B cell (primary cell): ENCODE data around the gene RNF4. TPM values are rescaled to one million over a fixed set of nuclear protein-coding genes. Genes with fewer than 3 reads are reported as not detected.

Experiments
- ATAC-seq: fragments of 200-7000 bp; cut with Tn5 transposase; one replicate; pipeline ENCODE4 v1.10.0; 2021; ENCODE audit warnings: low read depth, mild to moderate bottlenecking, moderate number of reproducible peaks, moderate library complexity
- CTCF ChIA-PET: fragments of 350-600 bp; sonication (Branson Sonifier 250); formaldehyde crosslinking; loops from one replicate; lab custom pipeline; 2021; ENCODE audit warnings: antibody characterized with exemption, inconsistent platforms; lab: Charles Lee
- POLR2A ChIA-PET: fragments of 350-600 bp; sonication (Branson Sonifier 250); formaldehyde crosslinking; loops from one replicate; lab custom pipeline; 2021; ENCODE audit warnings: antibody characterized with exemption; lab: Charles Lee
- DNase-seq: peaks from one replicate; pipeline ENCODE4 v3.0.0; 2013
- H2AFZ ChIP-seq: 2 replicates; pipeline ENCODE4 v1.6.1; 2012; ENCODE audit warnings: mild to moderate bottlenecking, low read depth, low read length; ENCODE audit not compliant: insufficient read depth, poor library complexity, severe bottlenecking
- H3K27ac ChIP-seq, 2 donors: 1 replicate in 1 of 2; 2 replicates in 1 of 2; pipeline ENCODE4 v1.5.1; 2012 to 2013; ENCODE audit warnings: low read length in 2 of 2, mild to moderate bottlenecking in 2 of 2, moderate library complexity in 1 of 2
- H3K27me3 ChIP-seq, 4 experiments: fragments of 200-600 bp in 1 of 4; sonication (generic) in 1 of 4; replicated peaks in 1 of 4; 1 replicate in 2 of 4; 2 replicates in 2 of 4; pipeline versions ENCODE4 v1.6.1 to v1.7.0; 2013 to 2016; ENCODE audit warnings: low read length in 3 of 4, mild to moderate bottlenecking in 2 of 4, mixed read lengths in 1 of 4, moderate library complexity in 1 of 4; ENCODE audit not compliant: insufficient read depth in 4 of 4, control insufficient read depth in 3 of 4; ENCODE audit errors: control extremely low read depth in 1 of 4
- H3K36me3 ChIP-seq, 2 experiments: replicated peaks in 1 of 2; 1 replicate in 1 of 2; 2 replicates in 1 of 2; pipeline versions ENCODE4 v1.6.1 to v1.7.1; 2013; ENCODE audit warnings: low read length in 1 of 2; ENCODE audit not compliant: insufficient read depth in 2 of 2, control insufficient read depth in 1 of 2; ENCODE audit errors: control extremely low read depth in 1 of 2, extremely low read depth in 1 of 2
- H3K4me1 ChIP-seq, 2 donors: fragments of 200-600 bp in 1 of 2; sonication (generic) in 1 of 2; 1 replicate in 1 of 2; 2 replicates in 1 of 2; pipeline versions ENCODE4 v1.5.1 to v1.6.1; 2013 to 2017; ENCODE audit warnings: low read length in 2 of 2; ENCODE audit not compliant: control insufficient read depth in 2 of 2, insufficient read depth in 2 of 2
- H3K4me2 ChIP-seq: replicated peaks from 2 replicates; pipeline ENCODE3; 2012; ENCODE audit warnings: mild to moderate bottlenecking, low read depth, low read length; ENCODE audit not compliant: poor library complexity, severe bottlenecking
- H3K4me3 ChIP-seq, 5 experiments: fragments of 200-600 bp in 1 of 5; sonication (generic) in 1 of 5; 1 replicate in 3 of 5; 2 replicates in 2 of 5; pipeline versions ENCODE4 v1.5.1 to v1.7.0; 2011 to 2016; ENCODE audit warnings: low read length in 4 of 5, mild to moderate bottlenecking in 4 of 5, low read depth in 2 of 5, control low read depth in 1 of 5, moderate library complexity in 1 of 5; ENCODE audit not compliant: insufficient read depth in 1 of 5; ENCODE audit errors: control extremely low read depth in 1 of 5, extremely low read depth in 1 of 5
- H3K79me2 ChIP-seq: fragments of 200-600 bp; sonication (generic); one replicate; pipeline ENCODE4 v1.6.0; 2016; ENCODE audit warnings: low read length; ENCODE audit not compliant: control insufficient read depth, insufficient read depth
- H3K9ac ChIP-seq: fragments of 200-600 bp; sonication (generic); 2 replicates; pipeline ENCODE4 v1.6.1; 2017; ENCODE audit warnings: mild to moderate bottlenecking, low read length, moderate library complexity
- H3K9me3 ChIP-seq, 3 donors: one replicate each; pipeline versions ENCODE4 v1.6.1 to v1.7.1; 2013; ENCODE audit warnings: low read length in 2 of 3; ENCODE audit not compliant: control insufficient read depth in 2 of 3, insufficient read depth in 1 of 3; ENCODE audit errors: control extremely low read depth in 1 of 3
- H4K20me1 ChIP-seq: 2 replicates; pipeline ENCODE4 v1.6.0; 2012; ENCODE audit warnings: mild to moderate bottlenecking, low read length; ENCODE audit not compliant: insufficient read depth, control insufficient read depth, poor library complexity, severe bottlenecking
- H3K27ac Mint-ChIP-seq: one replicate; pipeline ENCODE4 v1.8.0; 2021; ENCODE audit warnings: mixed read lengths
- H3K27me3 Mint-ChIP-seq: one replicate; pipeline ENCODE4 v1.8.0; 2021; ENCODE audit warnings: mixed read lengths
- H3K4me1 Mint-ChIP-seq: one replicate; pipeline ENCODE4 v1.8.0; 2021; ENCODE audit warnings: mixed read lengths
- H3K4me3 Mint-ChIP-seq: one replicate; pipeline ENCODE4 v1.8.0; 2021; ENCODE audit warnings: mixed read lengths
- H3K9me3 Mint-ChIP-seq: one replicate; pipeline ENCODE4 v1.8.0; 2022; ENCODE audit warnings: mixed read lengths; ENCODE audit not compliant: insufficient read depth
- CTCF ChIP-seq: fragments of 200-600 bp; IDR thresholded peaks from one replicate; pipeline ENCODE4 v1.8.0; 2022; ENCODE audit warnings: antibody characterized with exemption, mild to moderate bottlenecking
- EZH2 ChIP-seq: IDR thresholded peaks from 2 replicates; pipeline ENCODE4 v1.6.1; 2012; ENCODE audit warnings: borderline replicate concordance, low read depth, mild to moderate bottlenecking, moderate library complexity, low read length; ENCODE audit not compliant: insufficient read depth, poor library complexity, severe bottlenecking
- WGBS: methylation state at CpG from one replicate; pipeline ENCODE4 v1.1.5; 2013; ENCODE audit warnings: missing lambda C conversion rate; ENCODE audit not compliant: insufficient coverage; 5-methylcytosine and 5-hydroxymethylcytosine counted together
- intact Hi-C: fragments of 100-400 bp; cut with micrococcal nuclease; formaldehyde crosslinking; loops from one replicate; pipeline ENCODE4 v1.10.0; 2022
- polyA minus RNA-seq: library from RNA; depleted of rRNA, polyadenylated mRNA; stranded (reverse); fragments of >200 nt; gene quantifications from 2 replicates; pipeline ENCODE4 v1.2.3, GENCODE V29; 2012
- polyA plus RNA-seq: library from polyadenylated mRNA; depleted of rRNA; stranded (reverse); fragments of >200 nt; gene quantifications from 2 replicates; pipeline ENCODE4 v1.2.3, GENCODE V29; 2012
- total RNA-seq, 2 donors: library from RNA; stranded (reverse); fragments of 120-200 nt in 1 of 2; gene quantifications; 1 replicate in 1 of 2; 2 replicates in 1 of 2; pipeline versions ENCODE4 v1.2.3 to v1.2.4, GENCODE V29; 2013 to 2022

Gene RNF4
- total RNA-seq (95.2 and 104 TPM in 2 replicates), polyA plus RNA-seq (61.8 and 75.7 TPM in 2 replicates), polyA minus RNA-seq (67.6 and 67.7 TPM in 2 replicates)
- total RNA-seq (2013), result 61.9 TPM

- WGBS, result under 1% methylated on average over 73 of the region's 74 CpGs
- Histone ChIP-seq H3K4me1 (peaks cover 31 to 33% of the 10 kb centered on the region in 2 donors), H2AFZ (peak within 1 kb of the TSS; percentile 96), H3K27me3 (no peaks in the 10 kb centered on the region), H3K27ac (peak within 1 kb of the TSS; percentile 90 to 97), H4K20me1 (peaks cover 54% of the 10 kb centered on the region), H3K9ac (peak within 1 kb of the TSS; percentile 96), H3K4me3 (peak within 1 kb of the TSS; percentile 77 to 99 (median 90)), H3K79me2 (peaks cover 81% of the 10 kb centered on the region), H3K4me2 (peak within 1 kb of the TSS; percentile 91), H3K36me3 (peaks cover 5 to 23% of the 10 kb centered on the region in 2 experiments), H3K9me3 (no peaks in the 10 kb centered on the region)
- POLR2A ChIA-PET, result interaction anchor here (0.6 to 2.8 kb wide), 9 partner anchors 12 to 494 kb away, joined by 3 to 19 read pairs (median 6); partner anchors contain the start of genes FAM193A and MXD4
- peak; percentile 96 for DNase-seq
- CTCF ChIA-PET, result interaction anchor here (0.6 to 3.8 kb wide), 10 partner anchors 12 to 249 kb away, joined by 3 to 29 read pairs (median 4); partner anchors contain the start of gene FAM193A
- peaks cover 45% of the 10 kb centered on the region for H3K4me1 Mint-ChIP-seq
- TF ChIP-seq CTCF (no peak), EZH2 (no peak)
- no peaks in the 10 kb centered on the region for H3K27me3 Mint-ChIP-seq
- H3K9me3 Mint-ChIP-seq, result no peaks in the 10 kb centered on the region
- H3K27ac Mint-ChIP-seq, result peak within 1 kb of the TSS; percentile 99
- peak; percentile 85 for ATAC-seq
- intact Hi-C loops, result loop anchor here (1.0 to 5.0 kb wide), 9 partner anchors 17 to 756 kb away; partner anchors contain the start of genes FAM193A, GRK4, HAUS3 and MXD4
- H3K4me3 Mint-ChIP-seq, result peak within 1 kb of the TSS; percentile 99
Measured at GRCh38 chr4:2468456-2469191, at the start of gene RNF4. Gene RNF4 (plus strand): TSS chr4:2469106. CDS start chr4:2490494, 21,388 bp downstream.
